K562 (cell line): Measurements from ENCODE around the gene TMEM129. TPM values are rescaled to one million over a fixed set of nuclear protein-coding genes. Genes with fewer than 3 reads are reported as not detected.

Experiments used
- ASH1L ChIP-seq: fragments of 450-650 bp; IDR thresholded peaks from 2 replicates; pipeline ENCODE4 v1.6.1; 2018; ENCODE audit warnings: borderline replicate concordance, mild to moderate bottlenecking, low read depth; ENCODE audit not compliant: partially characterized antibody
- BRD4 ChIP-seq: fragments of 200-600 bp; sonication (generic); IDR thresholded peaks from 2 replicates; pipeline ENCODE4 v1.6.1; 2017; ENCODE audit warnings: inconsistent platforms
- ELK1 ChIP-seq: sonication (generic); formaldehyde crosslinking; IDR thresholded peaks from 2 replicates; pipeline ENCODE4 v1.8.1; 2022; ENCODE audit warnings: missing genetic modification reagents
- ILK ChIP-seq: fragments of 450-650 bp; IDR thresholded peaks from 2 replicates; pipeline ENCODE4 v1.6.1; 2016; ENCODE audit warnings: missing genetic modification characterization, low read depth, mild to moderate bottlenecking, missing compliant biosample characterization, moderate library complexity, borderline replicate concordance
- JUN ChIP-seq, 2 experiments: sonication (generic) in 1 of 2; formaldehyde crosslinking in 1 of 2; IDR thresholded peaks; 2 replicates each; pipeline versions ENCODE4 v1.6.1 to v1.8.0; 2012 to 2022; ENCODE audit warnings: borderline replicate concordance in 2 of 2, mild to moderate bottlenecking in 2 of 2, improper control_type of control experiment in 1 of 2, low read depth in 1 of 2, low read length in 1 of 2, missing genetic modification reagents in 1 of 2
- NCOA1 ChIP-seq: fragments of 450-650 bp; IDR thresholded peaks from 2 replicates; pipeline ENCODE4 v1.6.1; 2016; ENCODE audit warnings: low read depth
- NFE2 ChIP-seq: IDR thresholded peaks from 2 replicates; pipeline ENCODE4 v1.6.1; 2014; ENCODE audit warnings: antibody characterized with exemption, low read depth
- POLR2AphosphoS2 ChIP-seq: IDR thresholded peaks from 2 replicates; pipeline ENCODE4 v1.6.1; 2012; ENCODE audit warnings: low read length, improper control_type of control experiment
- RBM22 ChIP-seq: fragments of 200-400 bp; formaldehyde crosslinking; IDR thresholded peaks from 2 replicates; pipeline ENCODE4 v1.6.1; 2018; ENCODE audit warnings: low read length, low read depth; ENCODE audit not compliant: poor library complexity, severe bottlenecking
- SNIP1 ChIP-seq: fragments of 450-650 bp; IDR thresholded peaks from 2 replicates; pipeline ENCODE4 v1.7.1; 2017; ENCODE audit warnings: low read depth, mild to moderate bottlenecking
- TRIM28 ChIP-seq: fragments of 450-650 bp; IDR thresholded peaks from 2 replicates; pipeline ENCODE4 v1.6.1; 2017
- ZNF212 ChIP-seq: fragments of 450-650 bp; formaldehyde crosslinking; IDR thresholded peaks from 2 replicates; pipeline ENCODE4 v1.4.0; 2020; ENCODE audit warnings: mild to moderate bottlenecking
- polyA plus RNA-seq, 8 experiments: library from polyadenylated mRNA; depleted of rRNA in 4 of 8; stranded (reverse) in 5 of 8; unstranded in 3 of 8; fragments of >200 nt; fragmentation: Nextera tagmentation in 2 of 8; fragmentation: Illumina TruSeq in 1 of 8; extraction: Ambion mirVana in 2 of 8; extraction: Trizol in 1 of 8; gene quantifications; 2 replicates each; pipeline versions ENCODE4 v1.2.1 to v1.2.3, GENCODE V29; 2011 to 2014; ENCODE audit warnings: inconsistent platforms in 1 of 8, missing spikeins in 1 of 8
- total RNA-seq, 7 experiments: library from RNA; depleted of rRNA in 6 of 7; stranded (reverse); fragments of >200 nt in 6 of 7; fragmentation: Illumina TruSeq in 2 of 7; extraction: Trizol in 2 of 7; gene quantifications; 2 replicates each; pipeline versions ENCODE4 v1.2.1 to v1.2.3, GENCODE V29; 2011 to 2021; ENCODE audit warnings: low replicate concordance in 1 of 7
- TF ChIP-seq, protein P1 (sequence below): fragments of 250-450 bp; sonication (Bioruptor Pico); IDR thresholded peaks from 2 replicates; pipeline ENCODE4 v1.4.0; 2020; ENCODE audit warnings: mild to moderate bottlenecking, moderate library complexity
- TF ChIP-seq, protein P2 (sequence below), 3 experiments: fragments of 200-800 bp in 1 of 3; fragments of 250-450 bp in 1 of 3; fragments of 450-650 bp in 1 of 3; sonication (Bioruptor Pico) in 1 of 3; sonication (Bioruptor generic) in 1 of 3; formaldehyde crosslinking in 1 of 3; IDR thresholded peaks; 2 replicates each; pipeline versions ENCODE4 v1.6.1 to v1.8.0; 2016 to 2022; ENCODE audit warnings: mild to moderate bottlenecking in 2 of 3, missing genetic modification characterization in 2 of 3, missing compliant biosample characterization in 1 of 3, moderate library complexity in 1 of 3
- TF ChIP-seq, protein P3 (sequence below): fragments of 150-350 bp; IDR thresholded peaks from 2 replicates; pipeline ENCODE4 v1.6.1; 2014; ENCODE audit warnings: low read depth, mild to moderate bottlenecking, low read length, borderline replicate concordance

Gene TMEM129
- total and polyA plus RNA-seq, 9 of the 15 experiments (the other 6 are each of a cell fraction or from before 2014, with no cell fraction given): 0.34 to 47.2 (median 18.8) TPM

GRCh38 chr4:1712216-1713002 is 8.7 kb downstream of the TMEM129 start, which contains the start of gene SLBP (continued):
- TF ChIP-seq JUN (IDR thresholded peaks at IDR 0.05; ENCODE audit: borderline replicate concordance, low read depth, low read length): peak; percentile 45; the same call in 1 of the 2 replicates
- TF ChIP-seq JUN (CRISPR knock-in tag; IDR thresholded peaks at IDR 0.05; ENCODE audit: borderline replicate concordance): peak; percentile 65; the same call in 1 of the 2 replicates
- no peak for TF ChIP-seq NFE2
- 0 out of 2 replicates have a peak, but pooled peaks have one; percentile 36 for TF ChIP-seq NCOA1
- TF ChIP-seq, protein P1, sequence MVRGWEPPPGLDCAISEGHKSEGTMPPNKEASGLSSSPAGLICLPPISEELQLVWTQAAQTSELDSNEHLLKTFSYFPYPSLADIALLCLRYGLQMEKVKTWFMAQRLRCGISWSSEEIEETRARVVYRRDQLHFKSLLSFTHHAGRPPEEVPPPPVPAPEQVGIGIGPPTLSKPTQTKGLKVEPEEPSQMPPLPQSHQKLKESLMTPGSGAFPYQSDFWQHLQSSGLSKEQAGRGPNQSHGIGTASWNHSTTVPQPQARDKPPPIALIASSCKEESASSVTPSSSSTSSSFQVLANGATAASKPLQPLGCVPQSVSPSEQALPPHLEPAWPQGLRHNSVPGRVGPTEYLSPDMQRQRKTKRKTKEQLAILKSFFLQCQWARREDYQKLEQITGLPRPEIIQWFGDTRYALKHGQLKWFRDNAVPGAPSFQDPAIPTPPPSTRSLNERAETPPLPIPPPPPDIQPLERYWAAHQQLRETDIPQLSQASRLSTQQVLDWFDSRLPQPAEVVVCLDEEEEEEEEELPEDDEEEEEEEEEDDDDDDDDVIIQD (CRISPR knock-in tag): no peak
- TF ChIP-seq POLR2AphosphoS2: no peak
- no peak for TF ChIP-seq RBM22
- TF ChIP-seq ASH1L: peak; percentile 83
- TF ChIP-seq BRD4: no peak; the same call in 1 of the 2 replicates
- TF ChIP-seq ILK (tag): no peak
- TF ChIP-seq, protein P2, sequence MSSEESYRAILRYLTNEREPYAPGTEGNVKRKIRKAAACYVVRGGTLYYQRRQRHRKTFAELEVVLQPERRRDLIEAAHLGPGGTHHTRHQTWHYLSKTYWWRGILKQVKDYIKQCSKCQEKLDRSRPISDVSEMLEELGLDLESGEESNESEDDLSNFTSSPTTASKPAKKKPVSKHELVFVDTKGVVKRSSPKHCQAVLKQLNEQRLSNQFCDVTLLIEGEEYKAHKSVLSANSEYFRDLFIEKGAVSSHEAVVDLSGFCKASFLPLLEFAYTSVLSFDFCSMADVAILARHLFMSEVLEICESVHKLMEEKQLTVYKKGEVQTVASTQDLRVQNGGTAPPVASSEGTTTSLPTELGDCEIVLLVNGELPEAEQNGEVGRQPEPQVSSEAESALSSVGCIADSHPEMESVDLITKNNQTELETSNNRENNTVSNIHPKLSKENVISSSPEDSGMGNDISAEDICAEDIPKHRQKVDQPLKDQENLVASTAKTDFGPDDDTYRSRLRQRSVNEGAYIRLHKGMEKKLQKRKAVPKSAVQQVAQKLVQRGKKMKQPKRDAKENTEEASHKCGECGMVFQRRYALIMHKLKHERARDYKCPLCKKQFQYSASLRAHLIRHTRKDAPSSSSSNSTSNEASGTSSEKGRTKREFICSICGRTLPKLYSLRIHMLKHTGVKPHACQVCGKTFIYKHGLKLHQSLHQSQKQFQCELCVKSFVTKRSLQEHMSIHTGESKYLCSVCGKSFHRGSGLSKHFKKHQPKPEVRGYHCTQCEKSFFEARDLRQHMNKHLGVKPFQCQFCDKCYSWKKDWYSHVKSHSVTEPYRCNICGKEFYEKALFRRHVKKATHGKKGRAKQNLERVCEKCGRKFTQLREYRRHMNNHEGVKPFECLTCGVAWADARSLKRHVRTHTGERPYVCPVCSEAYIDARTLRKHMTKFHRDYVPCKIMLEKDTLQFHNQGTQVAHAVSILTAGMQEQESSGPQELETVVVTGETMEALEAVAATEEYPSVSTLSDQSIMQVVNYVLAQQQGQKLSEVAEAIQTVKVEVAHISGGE (CRISPR knock-in tag; IDR thresholded peaks at IDR 0.05): peak in 1 of 3 experiments; percentile 83; a peak in 2 of 6 replicates
- TF ChIP-seq TRIM28: no peak; the same call in 1 of the 2 replicates
- TF ChIP-seq, protein P3, sequence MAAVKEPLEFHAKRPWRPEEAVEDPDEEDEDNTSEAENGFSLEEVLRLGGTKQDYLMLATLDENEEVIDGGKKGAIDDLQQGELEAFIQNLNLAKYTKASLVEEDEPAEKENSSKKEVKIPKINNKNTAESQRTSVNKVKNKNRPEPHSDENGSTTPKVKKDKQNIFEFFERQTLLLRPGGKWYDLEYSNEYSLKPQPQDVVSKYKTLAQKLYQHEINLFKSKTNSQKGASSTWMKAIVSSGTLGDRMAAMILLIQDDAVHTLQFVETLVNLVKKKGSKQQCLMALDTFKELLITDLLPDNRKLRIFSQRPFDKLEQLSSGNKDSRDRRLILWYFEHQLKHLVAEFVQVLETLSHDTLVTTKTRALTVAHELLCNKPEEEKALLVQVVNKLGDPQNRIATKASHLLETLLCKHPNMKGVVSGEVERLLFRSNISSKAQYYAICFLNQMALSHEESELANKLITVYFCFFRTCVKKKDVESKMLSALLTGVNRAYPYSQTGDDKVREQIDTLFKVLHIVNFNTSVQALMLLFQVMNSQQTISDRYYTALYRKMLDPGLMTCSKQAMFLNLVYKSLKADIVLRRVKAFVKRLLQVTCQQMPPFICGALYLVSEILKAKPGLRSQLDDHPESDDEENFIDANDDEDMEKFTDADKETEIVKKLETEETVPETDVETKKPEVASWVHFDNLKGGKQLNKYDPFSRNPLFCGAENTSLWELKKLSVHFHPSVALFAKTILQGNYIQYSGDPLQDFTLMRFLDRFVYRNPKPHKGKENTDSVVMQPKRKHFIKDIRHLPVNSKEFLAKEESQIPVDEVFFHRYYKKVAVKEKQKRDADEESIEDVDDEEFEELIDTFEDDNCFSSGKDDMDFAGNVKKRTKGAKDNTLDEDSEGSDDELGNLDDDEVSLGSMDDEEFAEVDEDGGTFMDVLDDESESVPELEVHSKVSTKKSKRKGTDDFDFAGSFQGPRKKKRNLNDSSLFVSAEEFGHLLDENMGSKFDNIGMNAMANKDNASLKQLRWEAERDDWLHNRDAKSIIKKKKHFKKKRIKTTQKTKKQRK: no peak
- no peak for TF ChIP-seq ZNF212
- TF ChIP-seq SNIP1: no peak
- no peak for TF ChIP-seq ELK1 (CRISPR knock-in tag)
